Natural killer cell (primary cell): ENCODE measurements around the gene EHD1. TPM values are rescaled to one million over a fixed set of nuclear protein-coding genes. Genes with fewer than 3 reads are reported as not detected.

Source experiments
- ATAC-seq, 3 donors: fragments of 150-1000 bp in 2 of 3; fragments of 200-7000 bp in 1 of 3; cut with Tn5 transposase; 1 replicate in 1 of 3; 2 replicates in 2 of 3; pipeline ENCODE4 v1.10.0; 2021; ENCODE audit warnings: mild to moderate bottlenecking in 2 of 3, moderate library complexity in 2 of 3
- DNase-seq, 2 donors: peaks; one replicate each; pipeline versions ENCODE4 v3.0.0 to v3.0.0-alpha.2; 2013 to 2021; ENCODE audit warnings: mixed read lengths in 1 of 2
- H3K27ac ChIP-seq: one replicate; pipeline ENCODE4 v1.5.1; 2013; ENCODE audit warnings: mild to moderate bottlenecking, low read length
- H3K27me3 ChIP-seq: one replicate; pipeline ENCODE4 v1.6.1; 2013; ENCODE audit warnings: low read length; ENCODE audit not compliant: control insufficient read depth, insufficient read depth
- H3K36me3 ChIP-seq: one replicate; pipeline ENCODE4 v1.6.1; 2013; ENCODE audit warnings: low read length; ENCODE audit not compliant: control insufficient read depth, insufficient read depth
- H3K4me1 ChIP-seq: one replicate; pipeline ENCODE4 v1.6.1; 2013; ENCODE audit warnings: low read length; ENCODE audit not compliant: control insufficient read depth, insufficient read depth
- H3K4me3 ChIP-seq: one replicate; pipeline ENCODE4 v1.5.1; 2013; ENCODE audit warnings: low read length
- H3K9me3 ChIP-seq: one replicate; pipeline ENCODE4 v1.6.1; 2013; ENCODE audit warnings: low read length; ENCODE audit not compliant: control insufficient read depth, insufficient read depth
- H3K27ac Mint-ChIP-seq, 2 donors: one replicate each; pipeline ENCODE4 v1.8.0; 2022; ENCODE audit warnings: mild to moderate bottlenecking in 2 of 2, mixed read lengths in 2 of 2, moderate library complexity in 1 of 2
- H3K27me3 Mint-ChIP-seq, 2 donors: one replicate each; pipeline ENCODE4 v1.8.0; 2022; ENCODE audit warnings: low read depth in 2 of 2, mixed read lengths in 2 of 2
- H3K36me3 Mint-ChIP-seq: one replicate; pipeline ENCODE4 v1.8.0; 2022; ENCODE audit warnings: mixed read lengths
- H3K4me1 Mint-ChIP-seq, 2 donors: one replicate each; pipeline ENCODE4 v1.8.0; 2022; ENCODE audit warnings: mixed read lengths in 2 of 2
- H3K4me3 Mint-ChIP-seq: one replicate; pipeline ENCODE4 v1.8.0; 2022; ENCODE audit warnings: mild to moderate bottlenecking, moderate library complexity, mixed read lengths
- H3K9me3 Mint-ChIP-seq, 2 donors: one replicate each; pipeline ENCODE4 v1.8.0; 2022; ENCODE audit warnings: mixed read lengths in 2 of 2
- WGBS: methylation state at CpG from one replicate; pipeline ENCODE4 v1.1.7; 2013; ENCODE audit warnings: missing lambda C conversion rate; ENCODE audit not compliant: insufficient coverage; 5-methylcytosine and 5-hydroxymethylcytosine counted together
- intact Hi-C: fragments of 100-400 bp; cut with micrococcal nuclease; formaldehyde crosslinking; loops from one replicate; pipeline ENCODE4 v1.14.2; 2022
- total RNA-seq, 4 donors: library from RNA; stranded (reverse); fragments of 120-200 nt in 1 of 4; gene quantifications; one replicate each; pipeline versions ENCODE4 v1.2.3 to v1.2.4, GENCODE V29; 2013 to 2022
- TF ChIP-seq, protein P1 (sequence below): fragments of 200-600 bp; IDR thresholded peaks from one replicate; pipeline ENCODE4 v1.8.0; 2022; ENCODE audit warnings: antibody characterized with exemption

EHD1 gene
- total RNA-seq, 3 donors from 2014 or later (not counting 1 experiment from before 2014, with no cell fraction given), result 218 to 246 (median 225) TPM

DNA sequence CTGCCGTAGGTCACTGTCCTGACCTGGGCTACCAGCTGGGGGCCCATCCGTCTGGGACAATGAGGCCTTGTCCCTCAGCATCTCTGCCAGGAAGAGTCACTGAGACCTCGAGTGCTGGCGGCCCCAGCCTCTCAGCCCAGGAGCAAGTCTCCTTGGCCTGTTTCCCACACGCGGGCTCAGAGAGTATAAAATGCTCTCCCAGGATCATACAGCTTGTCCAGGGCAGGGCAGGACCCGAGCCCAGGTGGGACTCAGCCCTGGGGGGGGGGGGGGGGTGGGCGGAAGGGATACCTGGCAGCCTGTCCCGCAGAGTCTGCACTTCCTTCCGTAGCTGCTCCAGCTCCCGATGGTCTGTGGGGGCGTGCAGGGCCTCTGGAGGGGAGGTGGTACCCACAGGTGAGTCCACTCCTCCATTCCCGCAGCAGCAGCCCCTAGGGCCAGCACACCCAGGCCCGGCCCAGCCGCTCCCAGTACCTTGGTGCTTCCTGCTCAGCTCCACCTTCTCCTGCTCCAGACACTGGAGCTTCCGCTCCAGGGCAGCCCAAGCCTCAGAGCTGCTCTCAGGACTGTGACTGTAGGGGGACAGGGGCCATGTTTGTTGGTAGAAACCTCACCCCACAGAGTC is 41.9 kb downstream of the EHD1 start:
- Histone ChIP-seq H3K9me3 (no peaks in the 10 kb centered on the region), H3K27me3 (no peaks in the 10 kb centered on the region), H3K27ac (no peak overlapping the region), H3K4me3 (no peak overlapping the region), H3K36me3 (no peaks in the 10 kb centered on the region), H3K4me1 (peaks cover 15% of the 10 kb centered on the region)
- no peaks in the 10 kb centered on the region for H3K27me3 Mint-ChIP-seq
- no peak for DNase-seq
- H3K9me3 Mint-ChIP-seq, result no peaks in the 10 kb centered on the region
- no peaks in the 10 kb centered on the region for H3K36me3 Mint-ChIP-seq
- no peak overlapping the region for H3K4me3 Mint-ChIP-seq
- no peak for ATAC-seq
- no peak overlapping the region for H3K27ac Mint-ChIP-seq
- intact Hi-C loops, result no loop called here
- peaks cover 3 to 4% of the 10 kb centered on the region in 2 donors for H3K4me1 Mint-ChIP-seq
- TF ChIP-seq, protein P1, sequence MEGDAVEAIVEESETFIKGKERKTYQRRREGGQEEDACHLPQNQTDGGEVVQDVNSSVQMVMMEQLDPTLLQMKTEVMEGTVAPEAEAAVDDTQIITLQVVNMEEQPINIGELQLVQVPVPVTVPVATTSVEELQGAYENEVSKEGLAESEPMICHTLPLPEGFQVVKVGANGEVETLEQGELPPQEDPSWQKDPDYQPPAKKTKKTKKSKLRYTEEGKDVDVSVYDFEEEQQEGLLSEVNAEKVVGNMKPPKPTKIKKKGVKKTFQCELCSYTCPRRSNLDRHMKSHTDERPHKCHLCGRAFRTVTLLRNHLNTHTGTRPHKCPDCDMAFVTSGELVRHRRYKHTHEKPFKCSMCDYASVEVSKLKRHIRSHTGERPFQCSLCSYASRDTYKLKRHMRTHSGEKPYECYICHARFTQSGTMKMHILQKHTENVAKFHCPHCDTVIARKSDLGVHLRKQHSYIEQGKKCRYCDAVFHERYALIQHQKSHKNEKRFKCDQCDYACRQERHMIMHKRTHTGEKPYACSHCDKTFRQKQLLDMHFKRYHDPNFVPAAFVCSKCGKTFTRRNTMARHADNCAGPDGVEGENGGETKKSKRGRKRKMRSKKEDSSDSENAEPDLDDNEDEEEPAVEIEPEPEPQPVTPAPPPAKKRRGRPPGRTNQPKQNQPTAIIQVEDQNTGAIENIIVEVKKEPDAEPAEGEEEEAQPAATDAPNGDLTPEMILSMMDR, result no peak
- 92% methylated on average over 14 of the region's 16 CpGs for WGBS

DNA sequence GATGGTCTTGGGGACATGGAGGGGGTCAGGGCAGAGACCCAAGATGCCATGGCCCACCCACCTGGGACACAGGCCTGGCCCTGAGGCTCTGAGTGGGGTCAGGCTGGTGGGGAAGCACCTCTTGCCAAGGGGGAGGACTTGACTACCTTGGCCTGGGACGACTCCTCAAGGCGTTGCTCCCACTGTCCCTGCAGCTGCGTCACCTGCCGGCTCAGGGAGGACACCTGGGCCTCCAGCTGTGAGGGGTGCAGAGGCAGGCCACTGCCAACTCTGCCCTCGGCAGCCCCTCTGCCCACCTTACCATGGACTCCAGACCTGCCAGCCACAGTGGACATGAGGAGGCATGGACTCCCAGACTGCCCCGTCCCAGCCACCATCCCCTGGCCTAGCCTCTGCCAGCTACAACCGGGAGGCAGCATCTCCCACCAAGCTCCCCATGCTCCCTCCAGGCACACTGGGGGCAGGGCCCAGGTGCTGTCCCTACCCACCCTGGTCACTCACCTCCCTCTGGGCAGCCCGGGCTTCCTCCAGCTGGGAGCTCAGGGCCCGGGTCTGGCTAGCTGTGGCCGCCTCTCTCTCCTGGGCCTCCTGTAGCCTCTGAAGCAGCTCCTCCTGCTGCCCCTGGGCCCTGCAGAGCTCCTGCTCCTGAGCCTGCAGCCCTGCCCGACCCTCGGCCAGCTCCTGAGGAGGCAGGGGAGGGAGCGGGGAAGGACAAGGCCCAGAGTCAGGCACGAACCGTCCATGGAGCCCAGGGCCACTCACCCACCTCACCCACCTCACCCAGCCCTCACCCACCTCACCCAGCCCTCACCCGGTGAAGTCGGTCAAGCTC is 42.6 kb downstream of the EHD1 start:
- intact Hi-C loops, result no loop called here
- peaks cover 15% of the 10 kb centered on the region for H3K4me1 ChIP-seq
- no peaks in the 10 kb centered on the region for H3K9me3 ChIP-seq
- Mint-ChIP-seq H3K36me3 (no peaks in the 10 kb centered on the region), H3K9me3 (no peaks in the 10 kb centered on the region), H3K4me1 (peaks cover 3 to 4% of the 10 kb centered on the region in 2 donors), H3K4me3 (no peak overlapping the region), H3K27ac (no peak overlapping the region), H3K27me3 (no peaks in the 10 kb centered on the region)
- DNase-seq (no peak), ATAC-seq (no peak)
- H3K36me3 ChIP-seq, result no peaks in the 10 kb centered on the region
- 96% methylated on average over 17 of the region's 17 CpGs for WGBS
- no peaks in the 10 kb centered on the region for H3K27me3 ChIP-seq
- TF ChIP-seq, protein P1, result no peak
- no peak overlapping the region for H3K4me3 ChIP-seq
- no peak overlapping the region for H3K27ac ChIP-seq

DNA sequence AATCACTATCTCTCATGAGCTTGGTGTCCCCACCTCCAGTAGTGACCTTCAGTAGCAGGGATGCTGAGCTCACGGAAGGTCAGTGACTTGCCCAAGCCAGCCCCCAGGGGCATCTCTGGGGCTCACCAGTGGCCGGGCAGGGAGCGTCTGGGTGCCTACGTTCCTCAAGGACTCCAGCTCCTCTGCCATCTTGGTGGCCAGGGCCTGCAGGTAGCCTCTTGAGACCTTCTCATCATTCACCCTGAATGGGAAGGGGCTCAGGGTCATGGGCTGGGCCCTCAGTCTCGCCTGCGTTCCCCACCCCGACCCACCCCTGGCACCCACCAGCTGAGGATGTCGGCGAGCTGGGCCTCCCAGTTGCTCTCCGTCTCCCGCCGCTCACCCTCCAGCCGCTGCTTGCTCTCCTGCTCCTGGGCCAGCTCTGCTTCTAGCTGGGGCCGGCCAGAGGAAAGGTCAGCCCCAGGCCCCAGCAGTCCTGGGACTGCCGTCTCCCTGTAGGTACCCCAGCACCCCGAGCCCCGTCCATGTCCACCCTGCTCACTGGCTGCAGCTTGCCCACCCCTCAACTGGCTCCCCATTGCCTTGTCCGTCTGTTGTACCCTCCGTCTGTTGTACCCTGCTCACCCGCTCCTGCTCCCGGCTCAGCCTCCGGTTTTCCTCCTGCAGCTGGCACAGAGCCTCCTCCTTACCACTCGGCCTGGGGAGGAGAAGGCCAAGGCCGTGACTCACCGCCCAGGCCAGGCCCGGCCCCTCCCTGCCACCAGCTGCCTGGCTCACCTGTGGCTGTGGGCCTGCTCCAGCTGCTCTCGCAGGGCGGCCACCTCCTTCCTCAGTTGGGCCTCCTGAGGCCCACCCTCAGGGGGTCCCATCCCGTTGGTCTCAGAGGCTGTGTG is 43.5 kb downstream of the EHD1 start:
- ATAC-seq, result no peak
- no peak overlapping the region for H3K27ac Mint-ChIP-seq

More for the DNA sequence above, 43.5 kb downstream of the EHD1 start:
- H3K4me1 ChIP-seq, result peaks cover 15% of the 10 kb centered on the region
- H3K27me3 Mint-ChIP-seq, result no peaks in the 10 kb centered on the region
- no peak overlapping the region for H3K4me3 Mint-ChIP-seq
- no peaks in the 10 kb centered on the region for H3K27me3 ChIP-seq
- intact Hi-C loops, result no loop called here
- H3K9me3 Mint-ChIP-seq, result no peaks in the 10 kb centered on the region
- 95% methylated on average over 29 of the region's 29 CpGs for WGBS
- no peak overlapping the region for H3K27ac ChIP-seq
- no peaks in the 10 kb centered on the region for H3K36me3 ChIP-seq
- peaks cover 3 to 4% of the 10 kb centered on the region in 2 donors for H3K4me1 Mint-ChIP-seq
- no peaks in the 10 kb centered on the region for H3K36me3 Mint-ChIP-seq
- H3K4me3 ChIP-seq, result no peak overlapping the region
- TF ChIP-seq, protein P1, result no peak
- no peak for DNase-seq
- no peaks in the 10 kb centered on the region for H3K9me3 ChIP-seq
